Spleen (tissue), 11 donors: ENCODE data around the gene SKAP2. TPM values are rescaled to one million over a fixed set of nuclear protein-coding genes. Genes with fewer than 3 reads are reported as not detected.

Experiments
- DNase-seq: peaks from one replicate; pipeline ENCODE4 v3.0.0-alpha.2; 2020
- H3K27ac ChIP-seq, 8 donors: fragments of 200-600 bp; sonication (generic) in 7 of 8; 1 replicate in 4 of 8; 2 replicates in 4 of 8; pipeline versions ENCODE4 v1.5.0 to v1.8.0; 2016 to 2021; ENCODE audit warnings: inconsistent platforms in 4 of 8, mild to moderate bottlenecking in 4 of 8, moderate library complexity in 1 of 8
- H3K27me3 ChIP-seq, 7 donors: fragments of 200-600 bp; sonication (generic) in 6 of 7; replicated peaks in 1 of 7; 1 replicate in 4 of 7; 2 replicates in 3 of 7; pipeline versions ENCODE4 v1.5.0 to v1.8.0; 2016 to 2021; ENCODE audit warnings: inconsistent platforms in 3 of 7, mild to moderate bottlenecking in 1 of 7
- H3K36me3 ChIP-seq, 6 donors: fragments of 200-600 bp; sonication (generic) in 5 of 6; 1 replicate in 4 of 6; 2 replicates in 2 of 6; pipeline versions ENCODE4 v1.5.0 to v1.8.0; 2016 to 2021; ENCODE audit warnings: inconsistent platforms in 2 of 6
- H3K4me1 ChIP-seq, 6 donors: fragments of 200-600 bp; sonication (generic) in 5 of 6; 1 replicate in 3 of 6; 2 replicates in 3 of 6; pipeline versions ENCODE4 v1.5.0 to v1.8.0; 2016 to 2021; ENCODE audit warnings: inconsistent platforms in 3 of 6
- H3K4me3 ChIP-seq, 8 donors: fragments of 200-600 bp; sonication (generic) in 7 of 8; 1 replicate in 4 of 8; 2 replicates in 4 of 8; pipeline versions ENCODE4 v1.5.0 to v1.8.0; 2016 to 2021; ENCODE audit warnings: inconsistent platforms in 4 of 8, mild to moderate bottlenecking in 4 of 8, moderate library complexity in 2 of 8
- H3K9me3 ChIP-seq, 8 donors: fragments of 200-600 bp; sonication (generic) in 7 of 8; 1 replicate in 4 of 8; 2 replicates in 4 of 8; pipeline versions ENCODE4 v1.5.0 to v1.8.0; 2016 to 2021; ENCODE audit warnings: inconsistent platforms in 4 of 8
- CTCF ChIP-seq, 11 experiments: fragments of 200-600 bp in 7 of 11; fragments of 450-650 bp in 4 of 11; sonication (generic) in 4 of 11; IDR thresholded peaks in 8 of 11; conservative IDR thresholded peaks in 3 of 11; 1 replicate in 7 of 11; 2 replicates in 4 of 11; pipeline versions ENCODE4 v1.4.0 to v1.8.0; 2016 to 2021; ENCODE audit warnings: antibody characterized with exemption in 11 of 11, inconsistent platforms in 4 of 11, mild to moderate bottlenecking in 1 of 11
- POLR2A ChIP-seq, 3 donors: fragments of 450-650 bp; IDR thresholded peaks; one replicate each; pipeline ENCODE4 v1.5.1; 2017; ENCODE audit warnings: antibody characterized with exemption in 3 of 3, mild to moderate bottlenecking in 1 of 3
- POLR2AphosphoS5 ChIP-seq, 3 donors: sonication (generic); formaldehyde crosslinking; IDR thresholded peaks; one replicate each; pipeline ENCODE4 v1.5.1; 2017; ENCODE audit warnings: antibody characterized with exemption in 3 of 3
- WGBS, 5 donors: extraction: QIAGEN DNeasy Blood & Tissue Kit in 3 of 5; methylation state at CpG; one replicate each; pipeline versions ENCODE4 v1.1.5 to v1.1.7; 2013 to 2018; 5-methylcytosine and 5-hydroxymethylcytosine counted together
- intact Hi-C: fragments of 100-400 bp; cut with DNase I; formaldehyde crosslinking; loops from one replicate; pipeline ENCODE4 v1.15.0; 2023; ENCODE audit warnings: low total_unique reads
- polyA plus RNA-seq, 3 donors: library from polyadenylated mRNA; stranded (reverse); fragments of 200-250 nt; gene quantifications; one replicate each; pipeline ENCODE4 v1.2.1, GENCODE V29; 2013
- total RNA-seq, 7 donors: library from RNA; depleted of rRNA in 3 of 7; stranded (reverse); fragments of >200 nt in 3 of 7; fragmentation: NEBNext Ultra II Directional in 4 of 7; extraction: Animal tissue kit (Norgen Biotek cat#: 25700) in 4 of 7; gene quantifications; one replicate each; pipeline versions ENCODE4 v1.1.0 to v1.2.1, GENCODE V29; 2016 to 2021
- donor health status: healthy with polysubstance abuse.
- donor health status: DM: no; HTN: no; CAD: no; lungs with moderate emphysema.
- donor health status: DM: no; HTN: no; CAD: no.
- donor health status: Bipolar disorder and iron deficiency.
- donor health status: healthy.
- donor health status: DM: no; HTN: no; CAD: no.
- donor health status: DM: yes; HTN: yes; CAD: no.

Gene SKAP2
- total and polyA plus RNA-seq, 10 donors: 14.8 to 87.2 (median 61.7) TPM

DNA sequence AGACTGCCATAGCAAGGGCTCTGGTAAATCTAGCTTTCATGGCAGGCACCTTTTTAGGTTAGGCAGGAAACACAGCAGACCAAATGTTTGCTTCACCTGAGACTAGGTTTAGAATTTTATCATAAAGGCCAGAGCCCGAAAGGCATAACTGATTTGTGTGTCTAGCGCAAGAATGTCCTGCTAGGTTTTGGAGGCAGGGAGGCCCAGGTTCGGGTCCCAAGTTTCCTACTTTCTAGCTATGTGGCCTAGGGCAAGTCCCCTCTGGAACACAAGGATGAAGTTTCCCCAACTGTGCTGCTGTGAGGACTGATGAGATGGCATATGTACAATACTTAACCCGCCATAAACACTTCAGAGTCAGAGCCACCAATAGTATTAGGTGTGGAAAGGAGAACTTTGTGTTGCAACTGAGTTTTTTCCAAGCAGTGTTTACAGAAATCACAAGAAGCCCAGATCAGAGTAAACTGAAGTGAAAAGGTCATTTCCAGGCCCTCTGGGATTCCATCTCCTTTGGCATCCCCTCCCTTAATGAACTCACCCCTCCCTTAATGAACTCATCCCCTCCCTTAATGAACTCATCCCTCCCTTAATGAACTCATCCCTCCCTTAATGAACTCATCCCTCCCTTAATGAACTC is 244.9 kb downstream of the SKAP2 start:
- intact Hi-C loops: no loop called here
- Histone ChIP-seq H3K27me3 (no peaks in the 10 kb centered on the region), H3K4me1 (peaks cover 0 to 6% (median 0%) of the 10 kb centered on the region in 6 donors)

GRCh38 chr7:26618898-26619297 is 245.5 kb downstream of the SKAP2 start:
- 90 to 98% (median 93%) methylated on average over 8 of the region's 8 CpGs for WGBS, 5 donors
- intact Hi-C loops: no loop called here
- DNase-seq: no peak
- no peaks in the 10 kb centered on the region for H3K9me3 ChIP-seq
- H3K27me3 ChIP-seq: no peaks in the 10 kb centered on the region
- peaks cover 0 to 22% (median 0%) of the 10 kb centered on the region in 6 donors for H3K36me3 ChIP-seq
- H3K4me3 ChIP-seq: no peak overlapping the region
- no peak overlapping the region for H3K27ac ChIP-seq
- H3K4me1 ChIP-seq: peaks cover 0 to 6% (median 0%) of the 10 kb centered on the region in 6 donors
- TF ChIP-seq CTCF (IDR thresholded peaks at IDR 0.05 in 8 of 11, conservative IDR thresholded peaks at IDR 0.05 in 3 of 11) (no peak), POLR2AphosphoS5 (IDR thresholded peaks at IDR 0.05) (no peak), POLR2A (IDR thresholded peaks at IDR 0.05) (no peak)

More for the DNA sequence above, 244.9 kb downstream of the SKAP2 start:
- 93 to 100% (median 94%) methylated on average over 4 of the region's 4 CpGs for WGBS, 5 donors
- Histone ChIP-seq H3K9me3 (no peaks in the 10 kb centered on the region), H3K4me3 (no peak overlapping the region), H3K36me3 (peaks cover 0 to 22% (median 0%) of the 10 kb centered on the region in 6 donors), H3K27ac (no peak overlapping the region)
- TF ChIP-seq POLR2A (IDR thresholded peaks at IDR 0.05): no peak
- TF ChIP-seq POLR2AphosphoS5 (IDR thresholded peaks at IDR 0.05): no peak
- TF ChIP-seq CTCF (IDR thresholded peaks at IDR 0.05 in 8 of 11, conservative IDR thresholded peaks at IDR 0.05 in 3 of 11): no peak
- DNase-seq: no peak

DNA sequence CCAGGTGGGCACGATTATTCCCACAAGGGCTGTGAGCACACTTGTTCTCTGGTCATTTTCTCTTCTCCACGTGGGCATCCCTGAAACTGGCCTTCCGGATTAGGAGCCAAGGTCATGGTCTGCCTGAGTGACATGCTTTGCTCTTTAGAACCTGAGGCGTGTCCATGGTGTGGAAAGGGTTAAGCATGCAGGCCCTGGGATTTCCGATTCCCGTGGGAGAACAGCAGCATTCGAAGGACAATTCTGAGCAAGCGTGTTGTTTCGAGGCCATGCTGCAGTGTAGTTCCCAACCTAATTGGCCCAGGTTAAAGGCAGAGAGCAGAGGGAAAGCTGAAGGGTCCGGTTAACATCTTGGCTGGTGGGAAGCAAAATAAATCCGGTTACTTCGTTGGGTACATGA is 245.9 kb downstream of the SKAP2 start:
- H3K4me3 ChIP-seq: no peak overlapping the region
- intact Hi-C loops: no loop called here
- H3K36me3 ChIP-seq: peaks cover 0 to 22% (median 0%) of the 10 kb centered on the region in 6 donors
- peaks cover 0 to 6% (median 0%) of the 10 kb centered on the region in 6 donors for H3K4me1 ChIP-seq
- H3K27me3 ChIP-seq: no peaks in the 10 kb centered on the region
- no peaks in the 10 kb centered on the region for H3K9me3 ChIP-seq
- H3K27ac ChIP-seq: no peak overlapping the region
- no peak for DNase-seq
- TF ChIP-seq CTCF (IDR thresholded peaks at IDR 0.05 in 8 of 11, conservative IDR thresholded peaks at IDR 0.05 in 3 of 11) (no peak), POLR2AphosphoS5 (IDR thresholded peaks at IDR 0.05) (no peak), POLR2A (IDR thresholded peaks at IDR 0.05) (no peak)
- WGBS, 5 donors: 62 to 80% (median 73%) methylated on average over 11 to 12 of the region's 12 CpGs

Other genes with a start within 250 kb of the SKAP2 start
- 1 to 10 TPM; 1.1 to 4.1 (median 1.7) TPM for gene HOXA1, start 231.4 kb upstream of the SKAP2 start, total RNA-seq
- 1 to 10 TPM in 1 of 3 donors, under 1 TPM in 2; 0.33 to 1.3 (median 0.82) TPM for gene HOXA1, start 231.4 kb upstream of the SKAP2 start, polyA plus RNA-seq
- 1 to 10 TPM in 4 of 7 donors, under 1 TPM in 3; 0.70 to 2.8 (median 1.3) TPM for gene HOXA2, start 238.1 kb upstream of the SKAP2 start, total RNA-seq
- under 1 TPM; 0.41 to 0.83 (median 0.55) TPM for gene HOXA2, start 238.1 kb upstream of the SKAP2 start, polyA plus RNA-seq